Effector memory CD8-positive, alpha-beta T cell (primary cell): ENCODE measurements around the gene CABCOCO1.

Source experiments
- ATAC-seq: fragments of 150-1000 bp; cut with Tn5 transposase; replicated peaks from 2 replicates; pipeline ENCODE4 v1.10.0; 2021; ENCODE audit warnings: mild to moderate bottlenecking, moderate library complexity
- DNase-seq, 3 experiments: peaks; one replicate each; pipeline ENCODE4 v3.0.0; 2021
- H3K27ac Mint-ChIP-seq, 2 donors: one replicate each; pipeline ENCODE4 v1.8.0; 2022; ENCODE audit warnings: mild to moderate bottlenecking in 2 of 2, mixed read lengths in 2 of 2, moderate library complexity in 2 of 2
- H3K27me3 Mint-ChIP-seq, 2 donors: one replicate each; pipeline ENCODE4 v1.8.0; 2022; ENCODE audit warnings: mixed read lengths in 2 of 2
- H3K36me3 Mint-ChIP-seq: one replicate; pipeline ENCODE4 v1.8.0; 2022; ENCODE audit warnings: mild to moderate bottlenecking, moderate library complexity, mixed read lengths; ENCODE audit not compliant: insufficient read depth
- H3K4me1 Mint-ChIP-seq, 2 donors: one replicate each; pipeline ENCODE4 v1.8.0; 2022; ENCODE audit warnings: low read depth in 2 of 2, mixed read lengths in 2 of 2
- H3K4me3 Mint-ChIP-seq, 2 donors: one replicate each; pipeline ENCODE4 v1.8.0; 2022; ENCODE audit warnings: mild to moderate bottlenecking in 2 of 2, mixed read lengths in 2 of 2, moderate library complexity in 2 of 2
- H3K9me3 Mint-ChIP-seq, 2 donors: one replicate each; pipeline ENCODE4 v1.8.0; 2022; ENCODE audit warnings: mixed read lengths in 2 of 2

Gene CABCOCO1

GRCh38 chr10:61629576-61629975, 33.2 kb upstream of the CABCOCO1 start:
- peaks cover 8 to 16% of the 10 kb centered on the region in 2 donors for H3K27me3 Mint-ChIP-seq
- no peaks in the 10 kb centered on the region for H3K36me3 Mint-ChIP-seq
- no peaks in the 10 kb centered on the region for H3K4me1 Mint-ChIP-seq
- no peak overlapping the region for H3K27ac Mint-ChIP-seq
- H3K9me3 Mint-ChIP-seq = no peaks in the 10 kb centered on the region
- H3K4me3 Mint-ChIP-seq = no peak overlapping the region
- ATAC-seq = no peak
- no peak for DNase-seq

GRCh38 chr10:61632057-61632670, 30.6 kb upstream of the CABCOCO1 start:
- no peaks in the 10 kb centered on the region for H3K4me1 Mint-ChIP-seq
- H3K9me3 Mint-ChIP-seq = no peaks in the 10 kb centered on the region
- H3K27me3 Mint-ChIP-seq = peaks cover 0 to 6% of the 10 kb centered on the region in 2 donors
- ATAC-seq = no peak
- H3K36me3 Mint-ChIP-seq = no peaks in the 10 kb centered on the region
- no peak overlapping the region for H3K27ac Mint-ChIP-seq
- H3K4me3 Mint-ChIP-seq = no peak overlapping the region
- no peak for DNase-seq

GRCh38 chr10:61633665-61634064, 29.1 kb upstream of the CABCOCO1 start:
- Mint-ChIP-seq H3K36me3 (no peaks in the 10 kb centered on the region), H3K27ac (no peak overlapping the region), H3K9me3 (no peaks in the 10 kb centered on the region), H3K4me3 (no peak overlapping the region), H3K27me3 (peaks cover 0 to 6% of the 10 kb centered on the region in 2 donors), H3K4me1 (no peaks in the 10 kb centered on the region)
- DNase-seq (no peak), ATAC-seq (no peak)

- no peaks in the 10 kb centered on the region for H3K4me1 Mint-ChIP-seq
- no peaks in the 10 kb centered on the region for H3K36me3 Mint-ChIP-seq
- peaks cover 0 to 7% of the 10 kb centered on the region in 2 donors for H3K27me3 Mint-ChIP-seq
- DNase-seq (no peak), ATAC-seq (no peak)
- H3K9me3 Mint-ChIP-seq = no peaks in the 10 kb centered on the region
- no peak overlapping the region for H3K4me3 Mint-ChIP-seq
- no peak overlapping the region for H3K27ac Mint-ChIP-seq
Observed at GRCh38 chr10:61634746-61635145, 28.0 kb upstream of the CABCOCO1 start.

GRCh38 chr10:61635471-61635870, 27.3 kb upstream of the CABCOCO1 start:
- H3K36me3 Mint-ChIP-seq = no peaks in the 10 kb centered on the region
- no peak overlapping the region for H3K27ac Mint-ChIP-seq
- no peaks in the 10 kb centered on the region for H3K4me1 Mint-ChIP-seq
- no peak for DNase-seq
- no peak for ATAC-seq
- no peak overlapping the region for H3K4me3 Mint-ChIP-seq
- H3K9me3 Mint-ChIP-seq = no peaks in the 10 kb centered on the region
- peaks cover 0 to 13% of the 10 kb centered on the region in 2 donors for H3K27me3 Mint-ChIP-seq

DNA sequence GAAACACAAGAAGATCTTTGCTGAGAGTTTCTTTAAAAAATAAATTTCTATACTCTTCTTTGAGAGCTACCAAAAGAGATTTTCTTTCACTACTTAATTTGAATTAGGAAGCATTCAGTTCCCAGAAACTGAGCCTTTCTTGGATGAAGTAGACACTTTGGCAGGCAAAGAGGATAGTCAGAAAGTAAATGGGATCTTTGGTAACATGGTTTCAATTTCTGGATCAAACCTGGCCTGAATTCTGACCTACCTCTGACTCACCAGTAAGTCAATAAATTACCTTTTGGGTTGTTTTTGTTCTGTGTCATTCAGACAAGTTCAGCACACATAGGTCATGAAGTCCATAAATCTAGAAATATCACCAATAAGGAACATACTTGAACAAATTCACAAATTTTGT, 26.8 kb upstream of the CABCOCO1 start:
- Mint-ChIP-seq H3K36me3 (no peaks in the 10 kb centered on the region), H3K4me1 (no peaks in the 10 kb centered on the region), H3K4me3 (no peak overlapping the region), H3K27me3 (peaks cover 0 to 13% of the 10 kb centered on the region in 2 donors), H3K9me3 (no peaks in the 10 kb centered on the region), H3K27ac (no peak overlapping the region)
- ATAC-seq (no peak), DNase-seq (no peak)

DNA sequence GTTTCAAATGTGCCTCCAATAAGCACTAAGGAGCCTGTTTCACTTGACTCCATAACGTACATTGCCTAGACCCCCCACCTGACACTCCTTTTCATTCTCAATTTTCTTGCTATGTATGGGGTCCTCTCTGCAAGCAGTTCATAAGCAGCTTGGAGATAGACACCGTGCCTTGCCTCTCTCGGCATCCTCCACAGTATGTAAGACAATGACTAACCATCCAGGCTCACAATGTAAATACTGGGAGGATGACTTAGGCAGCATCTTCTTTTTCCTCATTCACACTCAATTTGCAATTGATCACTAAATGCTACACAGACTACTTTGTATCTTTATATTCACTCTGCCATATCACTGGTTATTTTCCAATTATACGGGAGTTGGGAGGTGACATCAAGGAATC, 22.8 kb upstream of the CABCOCO1 start:
- Mint-ChIP-seq H3K27me3 (peaks cover 0 to 7% of the 10 kb centered on the region in 2 donors), H3K27ac (no peak overlapping the region), H3K4me3 (no peak overlapping the region), H3K36me3 (no peaks in the 10 kb centered on the region), H3K9me3 (no peaks in the 10 kb centered on the region), H3K4me1 (no peaks in the 10 kb centered on the region)
- ATAC-seq (no peak), DNase-seq (no peak)

GRCh38 chr10:61640856-61641255, 21.9 kb upstream of the CABCOCO1 start:
- H3K27ac Mint-ChIP-seq = no peak overlapping the region
- DNase-seq (no peak), ATAC-seq (no peak)
- no peaks in the 10 kb centered on the region for H3K36me3 Mint-ChIP-seq
- H3K9me3 Mint-ChIP-seq = no peaks in the 10 kb centered on the region
- peaks cover 0 to 7% of the 10 kb centered on the region in 2 donors for H3K27me3 Mint-ChIP-seq
- H3K4me3 Mint-ChIP-seq = no peak overlapping the region
- no peaks in the 10 kb centered on the region for H3K4me1 Mint-ChIP-seq

- Mint-ChIP-seq H3K4me3 (no peak overlapping the region), H3K27ac (no peak overlapping the region), H3K27me3 (peaks cover 0 to 7% of the 10 kb centered on the region in 2 donors), H3K4me1 (no peaks in the 10 kb centered on the region), H3K36me3 (no peaks in the 10 kb centered on the region), H3K9me3 (no peaks in the 10 kb centered on the region)
- DNase-seq (no peak), ATAC-seq (no peak)
Observed at GRCh38 chr10:61642150-61642571, 20.6 kb upstream of the CABCOCO1 start.

DNA sequence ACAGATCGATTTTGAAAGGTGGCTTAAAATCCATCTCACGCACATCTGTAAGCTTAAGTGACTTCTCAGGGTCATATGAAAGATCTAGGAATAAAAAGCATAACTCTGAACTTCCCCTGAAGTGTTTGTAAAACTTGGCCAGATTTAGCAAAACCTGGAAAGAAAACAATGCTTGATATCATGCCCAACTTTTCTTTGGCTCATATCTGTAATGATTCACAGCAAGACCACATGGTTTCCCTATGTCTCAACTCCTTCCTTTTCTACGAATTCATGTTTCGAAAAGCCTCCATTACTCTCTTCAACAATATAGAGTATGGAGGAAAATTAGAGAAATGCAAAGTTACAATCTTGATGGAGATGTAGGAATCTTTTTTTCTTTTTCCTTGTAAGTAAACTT, 20.1 kb upstream of the CABCOCO1 start:
- Mint-ChIP-seq H3K27me3 (peaks cover 0 to 8% of the 10 kb centered on the region in 2 donors), H3K36me3 (no peaks in the 10 kb centered on the region), H3K4me3 (no peak overlapping the region), H3K9me3 (no peaks in the 10 kb centered on the region), H3K4me1 (no peaks in the 10 kb centered on the region), H3K27ac (no peak overlapping the region)
- no peak for ATAC-seq
- DNase-seq = no peak

DNA sequence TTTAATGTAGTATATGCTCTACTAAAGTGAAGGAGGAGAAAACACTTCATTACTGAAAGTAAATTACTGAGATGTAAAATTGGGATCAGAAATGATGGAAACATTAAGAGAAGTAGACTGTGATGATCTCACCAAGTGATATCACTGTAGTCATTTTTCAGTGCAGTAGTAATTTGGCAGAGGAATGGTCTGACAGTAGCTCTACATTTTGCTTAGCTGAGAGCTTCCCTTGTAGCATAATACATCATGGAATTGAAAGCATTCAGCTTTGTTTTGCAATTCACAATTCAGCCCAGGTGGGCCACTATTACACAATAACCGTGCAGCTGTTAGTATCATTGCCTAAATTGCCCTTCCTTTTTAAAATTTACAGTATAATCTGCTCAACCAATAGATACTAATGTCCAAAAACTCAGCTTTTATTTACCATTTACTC, 19.4 kb upstream of the CABCOCO1 start:
- DNase-seq = no peak
- Mint-ChIP-seq H3K9me3 (no peaks in the 10 kb centered on the region), H3K36me3 (no peaks in the 10 kb centered on the region), H3K4me1 (no peaks in the 10 kb centered on the region), H3K4me3 (no peak overlapping the region), H3K27me3 (peaks cover 0 to 14% of the 10 kb centered on the region in 2 donors), H3K27ac (no peak overlapping the region)
- no peak for ATAC-seq

DNA sequence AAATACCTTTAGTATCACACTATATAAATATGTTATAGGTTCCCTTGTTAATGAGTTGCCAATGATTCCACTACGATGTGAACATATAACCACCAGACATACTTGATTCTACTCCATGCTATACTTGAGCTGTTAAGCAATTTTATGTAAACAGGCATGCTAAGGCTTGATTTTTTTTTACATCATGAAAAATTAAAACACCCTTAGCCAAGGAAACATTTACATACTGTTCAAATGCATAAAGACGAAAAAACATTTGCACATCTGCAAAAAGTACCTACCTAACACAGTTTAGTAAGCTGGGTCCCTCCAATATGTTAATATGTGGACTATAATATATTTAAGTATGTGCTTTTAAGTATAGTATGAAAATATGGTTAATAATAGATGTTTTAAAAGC, 9.0 kb upstream of the CABCOCO1 start:
- H3K9me3 Mint-ChIP-seq = no peaks in the 10 kb centered on the region
- DNase-seq (no peak), ATAC-seq (no peak)
- H3K36me3 Mint-ChIP-seq = no peaks in the 10 kb centered on the region
- no peaks in the 10 kb centered on the region for H3K4me1 Mint-ChIP-seq
- no peak overlapping the region for H3K27ac Mint-ChIP-seq
- peaks cover 0 to 28% of the 10 kb centered on the region in 2 donors for H3K27me3 Mint-ChIP-seq
- no peak overlapping the region for H3K4me3 Mint-ChIP-seq

DNA sequence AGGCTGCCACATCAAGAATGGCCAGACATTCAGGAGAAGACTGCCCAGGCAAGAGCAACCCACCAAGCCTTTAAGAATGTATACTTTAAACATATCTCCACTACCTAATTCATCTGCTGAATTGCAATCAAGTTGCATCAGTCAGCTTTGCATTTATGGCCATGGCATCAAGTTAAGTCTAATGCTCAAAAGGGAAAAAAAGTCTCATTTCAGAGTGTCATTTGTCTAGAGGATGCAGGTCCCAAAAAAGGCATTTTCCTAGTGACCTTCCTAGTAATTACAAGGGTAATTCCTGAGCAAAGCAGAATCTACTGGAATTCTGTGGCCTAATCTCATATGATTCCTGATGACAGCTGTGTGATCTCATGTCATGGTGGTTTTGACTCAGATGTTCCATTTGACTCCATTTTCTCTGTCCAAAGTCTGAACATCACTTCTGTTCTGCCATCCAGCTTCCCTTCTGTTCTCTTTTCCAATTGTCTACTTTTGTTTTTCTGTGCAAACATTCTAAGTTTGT, 7.3 kb upstream of the CABCOCO1 start:
- no peaks in the 10 kb centered on the region for H3K9me3 Mint-ChIP-seq
- H3K36me3 Mint-ChIP-seq = no peaks in the 10 kb centered on the region
- H3K27me3 Mint-ChIP-seq = peaks cover 0 to 28% of the 10 kb centered on the region in 2 donors
- DNase-seq (no peak), ATAC-seq (no peak)
- no peaks in the 10 kb centered on the region for H3K4me1 Mint-ChIP-seq
- no peak overlapping the region for H3K4me3 Mint-ChIP-seq
- H3K27ac Mint-ChIP-seq = no peak overlapping the region

- Mint-ChIP-seq H3K4me3 (no peak overlapping the region), H3K9me3 (no peaks in the 10 kb centered on the region), H3K27ac (no peak overlapping the region), H3K36me3 (no peaks in the 10 kb centered on the region), H3K27me3 (peaks cover 0 to 14% of the 10 kb centered on the region in 2 donors), H3K4me1 (no peaks in the 10 kb centered on the region)
- ATAC-seq (no peak), DNase-seq (no peak)
Observed at GRCh38 chr10:61663466-61663865, 737 bp downstream of the CABCOCO1 start.
